ENCODE data around the gene ARHGAP25.

DNA sequence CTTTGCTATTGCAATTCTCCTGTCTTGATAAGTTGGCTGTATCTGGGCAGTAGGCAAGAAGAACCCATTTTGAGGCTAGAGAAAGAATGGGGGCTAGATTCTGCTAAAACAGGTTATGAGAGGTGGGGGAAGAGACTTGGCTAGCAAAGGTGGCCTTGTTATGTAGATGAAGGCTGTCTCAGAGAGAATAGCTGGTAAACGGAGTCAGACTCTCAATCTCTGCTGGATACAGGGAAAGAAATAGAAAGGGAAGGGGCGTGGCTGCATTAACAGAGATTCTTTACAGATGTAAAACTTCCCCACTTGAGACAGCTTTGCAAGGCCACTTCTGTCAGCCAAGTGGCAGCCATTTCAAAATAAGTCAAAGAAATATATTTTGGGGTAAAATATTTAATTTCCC lies 38.1 kb upstream of the ARHGAP25 start:
- no peak for TF ChIP-seq CTCF (conservative IDR thresholded peaks at IDR 0.05)
- TF ChIP-seq ZFX (IDR thresholded peaks at IDR 0.05): no peak

Data from C4-2B (cell line).